HG03575 (cell line): Measurements from ENCODE around the gene RAB25.
"Not testable (repeated sequence)": the region's sequence is repeated elsewhere in the genome, so short reads cannot be mapped to it uniquely, and the experiment has no call there.

ENCODE experiments used
- ATAC-seq: cut with Tn5 transposase; IDR thresholded peaks from one replicate; pipeline ENCODE4 v1.9.1; 2021; ENCODE audit not compliant: unreplicated experiment, insufficient number of reproducible peaks, low FRiP score; ENCODE audit errors: extremely low read depth

RAB25 gene

GRCh38 chr1:156112276-156113137 is 51.5 kb downstream of the RAB25 start:
- ATAC-seq = no peak

DNA sequence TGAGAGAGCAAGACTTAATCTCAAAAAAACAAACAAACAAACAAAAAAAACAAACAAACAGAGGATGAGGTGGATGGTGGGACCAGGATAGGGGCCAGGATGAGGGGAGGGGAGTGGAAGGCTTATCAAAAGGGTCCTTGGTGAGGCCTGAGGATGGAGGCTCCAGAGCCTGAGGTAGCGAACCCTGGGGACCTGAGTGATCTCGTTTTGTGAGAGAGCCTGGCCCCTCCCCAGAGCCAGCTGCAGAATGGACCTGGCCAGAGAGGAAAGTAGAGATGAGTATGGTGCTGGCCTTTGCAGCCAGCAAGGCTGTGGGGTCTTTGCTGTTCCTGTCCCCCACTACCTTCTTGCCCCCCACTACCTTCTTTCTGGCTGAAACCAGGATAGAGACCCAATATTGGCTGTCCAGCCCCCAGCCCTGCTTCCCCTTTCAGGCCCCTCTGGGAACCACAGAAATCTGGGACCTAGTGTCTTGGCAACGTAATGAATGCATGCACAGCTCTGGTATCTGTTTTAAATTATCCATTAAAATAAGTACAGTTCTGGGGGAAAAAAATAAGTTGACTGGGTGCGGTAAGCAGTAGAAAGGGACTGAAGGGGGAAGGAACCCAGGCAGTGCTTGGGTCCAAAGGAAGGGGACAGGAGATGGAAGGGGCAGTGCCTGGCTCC is 52.5 kb downstream of the RAB25 start:
- no peak for ATAC-seq

GRCh38 chr1:156114101-156114918 is 53.4 kb downstream of the RAB25 start, which contains the start of gene LMNA:
TSS of gene LMNA (plus strand) at chr1:156114711. CDS start at chr1:156114919, 208 bp downstream.
- no peak for ATAC-seq

GRCh38 chr1:156114919-156115513 is 54.1 kb downstream of the RAB25 start:
- no peak for ATAC-seq

- ATAC-seq = no peak
These were observed 54.8 kb downstream of the RAB25 start for GRCh38 chr1:156115514-156116374.

- not testable (repeated sequence) for ATAC-seq
These were observed 55.8 kb downstream of the RAB25 start for GRCh38 chr1:156116731-156117130.

- ATAC-seq = no peak
These were observed 56.6 kb downstream of the RAB25 start for GRCh38 chr1:156117414-156118176.

DNA sequence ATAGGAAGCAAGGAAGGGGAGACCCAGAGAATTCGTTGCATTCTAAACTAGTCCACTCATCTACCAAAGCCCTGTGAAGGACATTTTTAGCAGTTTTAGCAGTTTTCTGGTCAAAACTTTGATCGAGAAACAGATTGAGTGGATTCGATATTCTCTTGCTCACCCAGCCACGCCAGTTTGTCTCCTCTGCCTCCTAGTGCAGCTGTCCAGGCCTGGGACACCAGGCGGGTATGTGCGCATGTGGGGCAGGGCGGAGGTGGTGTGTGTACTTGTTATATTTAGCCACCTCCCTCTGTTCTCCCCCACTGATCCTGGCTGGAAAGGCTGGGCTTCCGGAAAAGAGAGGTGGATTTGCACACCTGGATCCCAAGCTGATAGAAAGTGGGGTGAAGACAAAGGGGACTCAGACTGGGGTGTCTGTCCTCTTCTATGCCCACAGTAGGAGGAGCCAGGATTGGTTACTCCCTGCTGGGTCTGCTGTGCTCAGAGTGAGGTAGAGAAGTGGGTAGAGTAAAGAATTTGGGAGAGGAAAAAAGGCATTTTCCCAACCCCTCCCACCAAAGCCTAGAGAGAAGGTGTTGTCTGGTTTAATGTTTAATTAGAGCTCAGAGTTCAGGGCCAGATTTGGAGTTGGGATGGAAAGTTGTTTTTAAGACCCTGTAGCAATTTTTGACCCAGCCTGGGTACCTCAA is 57.4 kb downstream of the RAB25 start:
- no peak for ATAC-seq

- ATAC-seq = no peak
These were observed 58.7 kb downstream of the RAB25 start for GRCh38 chr1:156119503-156120209.
